Naive B cell (primary cell): Measurements from ENCODE around the gene SERPINH1. TPM values are rescaled to one million over a fixed set of nuclear protein-coding genes. Genes with fewer than 3 reads are reported as not detected.

Experiments used
- ATAC-seq, 2 donors: fragments of 150-1000 bp; cut with Tn5 transposase; 2 replicates each; pipeline ENCODE4 v1.10.0; 2021; ENCODE audit warnings: low read depth in 2 of 2, mild to moderate bottlenecking in 2 of 2, moderate library complexity in 2 of 2
- DNase-seq: peaks from one replicate; pipeline ENCODE4 v3.0.0; 2022
- H3K27ac Mint-ChIP-seq, 6 donors: one replicate each; pipeline ENCODE4 v1.8.0; 2020 to 2022; ENCODE audit warnings: mild to moderate bottlenecking in 6 of 6, mixed read lengths in 6 of 6, moderate library complexity in 5 of 6, inconsistent platforms in 2 of 6
- H3K27me3 Mint-ChIP-seq, 3 donors: one replicate each; pipeline ENCODE4 v1.8.0; 2021 to 2022; ENCODE audit warnings: mixed read lengths in 3 of 3, mild to moderate bottlenecking in 1 of 3
- H3K36me3 Mint-ChIP-seq, 2 donors: one replicate each; pipeline ENCODE4 v1.8.0; 2020 to 2022; ENCODE audit warnings: mixed read lengths in 2 of 2, inconsistent platforms in 1 of 2, mild to moderate bottlenecking in 1 of 2
- H3K4me1 Mint-ChIP-seq, 3 donors: one replicate each; pipeline ENCODE4 v1.8.0; 2020 to 2022; ENCODE audit warnings: mixed read lengths in 3 of 3, inconsistent platforms in 1 of 3, mild to moderate bottlenecking in 1 of 3, moderate library complexity in 1 of 3
- H3K4me3 Mint-ChIP-seq, 8 donors: one replicate each; pipeline ENCODE4 v1.8.0; 2020 to 2022; ENCODE audit warnings: mild to moderate bottlenecking in 8 of 8, mixed read lengths in 8 of 8, moderate library complexity in 8 of 8, inconsistent platforms in 2 of 8
- H3K9me3 Mint-ChIP-seq, 7 donors: one replicate each; pipeline ENCODE4 v1.8.0; 2020 to 2022; ENCODE audit warnings: mixed read lengths in 7 of 7, mild to moderate bottlenecking in 5 of 7, inconsistent platforms in 2 of 7, moderate library complexity in 1 of 7
- polyA plus RNA-seq, 6 donors: library from polyadenylated mRNA; unstranded; fragments of 300-500 nt; fragmentation: Illumina TruSeq; gene quantifications; one replicate each; pipeline ENCODE4 v1.2.3, GENCODE V29; 2021; ENCODE audit warnings: low read depth in 6 of 6

Gene SERPINH1
- 1 to 10 TPM in 2 of 6 donors, under 1 TPM in 3, not detected in 1; 0.40 to 1.4 (median 0.85) TPM for polyA plus RNA-seq

GRCh38 chr11:75562048-75562835, at the start of gene SERPINH1:
TSS of gene SERPINH1 (plus strand) at chr11:75562253. CDS start at chr11:75566350, 4,097 bp downstream.
- DNase-seq = peak; percentile 30
- Mint-ChIP-seq H3K4me3 (peak within 1 kb of the TSS; percentile 89 to 98 (median 96)), H3K9me3 (no peaks in the 10 kb centered on the region), H3K36me3 (no peaks in the 10 kb centered on the region), H3K4me1 (peaks cover 21 to 26% (median 25%) of the 10 kb centered on the region in 3 donors), H3K27ac (peak within 1 kb of the TSS; percentile 76 to 87 (median 78)), H3K27me3 (peaks cover 1 to 19% (median 13%) of the 10 kb centered on the region in 3 donors)
- ATAC-seq = peak; percentile 76 to 79

GRCh38 chr11:75513250-75513649, 48.8 kb upstream of the SERPINH1 start:
- DNase-seq (no peak), ATAC-seq (no peak)
- Mint-ChIP-seq H3K36me3 (no peaks in the 10 kb centered on the region), H3K9me3 (peaks cover 0 to 2% (median 0%) of the 10 kb centered on the region in 7 donors), H3K4me3 (no peak overlapping the region), H3K27me3 (no peaks in the 10 kb centered on the region), H3K27ac (no peak overlapping the region), H3K4me1 (peaks cover 22 to 67% (median 28%) of the 10 kb centered on the region in 3 donors)

- H3K27me3 Mint-ChIP-seq = no peaks in the 10 kb centered on the region
- DNase-seq (no peak), ATAC-seq (no peak)
- H3K27ac Mint-ChIP-seq = peak overlapping the region in 1 of 6 donors; percentile 44
- H3K4me3 Mint-ChIP-seq = no peak overlapping the region
- peaks cover 0 to 2% (median 0%) of the 10 kb centered on the region in 7 donors for H3K9me3 Mint-ChIP-seq
- no peaks in the 10 kb centered on the region for H3K36me3 Mint-ChIP-seq
- H3K4me1 Mint-ChIP-seq = peaks cover 12 to 69% (median 19%) of the 10 kb centered on the region in 3 donors
Measured at GRCh38 chr11:75514596-75514995, 47.5 kb upstream of the SERPINH1 start.

- H3K36me3 Mint-ChIP-seq = no peaks in the 10 kb centered on the region
- no peak overlapping the region for H3K4me3 Mint-ChIP-seq
- H3K9me3 Mint-ChIP-seq = peaks cover 0 to 2% (median 0%) of the 10 kb centered on the region in 7 donors
- H3K4me1 Mint-ChIP-seq = peaks cover 12 to 69% (median 19%) of the 10 kb centered on the region in 3 donors
- H3K27me3 Mint-ChIP-seq = peaks cover 0 to 5% (median 0%) of the 10 kb centered on the region in 3 donors
- DNase-seq (no peak), ATAC-seq (no peak)
- peak overlapping the region in 2 of 6 donors; percentile 23 to 42 for H3K27ac Mint-ChIP-seq
Measured at GRCh38 chr11:75516140-75516539, 45.9 kb upstream of the SERPINH1 start.

GRCh38 chr11:75516886-75517285, 45.2 kb upstream of the SERPINH1 start:
- Mint-ChIP-seq H3K4me3 (peak overlapping the region in 6 of 8 donors; percentile 15 to 83 (median 68)), H3K36me3 (no peaks in the 10 kb centered on the region), H3K27me3 (peaks cover 0 to 11% (median 0%) of the 10 kb centered on the region in 3 donors), H3K9me3 (peaks cover 0 to 2% (median 0%) of the 10 kb centered on the region in 7 donors), H3K27ac (peak overlapping the region in 1 of 6 donors; percentile 85), H3K4me1 (peaks cover 12 to 64% (median 19%) of the 10 kb centered on the region in 3 donors)
- no peak for DNase-seq
- no peak for ATAC-seq

- ATAC-seq = no peak
- H3K36me3 Mint-ChIP-seq = no peaks in the 10 kb centered on the region
- DNase-seq = no peak
- H3K27ac Mint-ChIP-seq = no peak overlapping the region
- H3K27me3 Mint-ChIP-seq = peaks cover 0 to 21% (median 0%) of the 10 kb centered on the region in 3 donors
- peaks cover 0 to 2% (median 0%) of the 10 kb centered on the region in 7 donors for H3K9me3 Mint-ChIP-seq
- H3K4me1 Mint-ChIP-seq = peaks cover 12 to 63% (median 19%) of the 10 kb centered on the region in 3 donors
- peak overlapping the region in 1 of 8 donors; percentile 15 for H3K4me3 Mint-ChIP-seq
Measured at GRCh38 chr11:75518204-75518549, 43.9 kb upstream of the SERPINH1 start.

- Mint-ChIP-seq H3K36me3 (no peaks in the 10 kb centered on the region), H3K27me3 (peaks cover 0 to 30% (median 3%) of the 10 kb centered on the region in 3 donors), H3K27ac (peak overlapping the region in 3 of 6 donors; percentile 43 to 60 (median 47)), H3K4me3 (no peak overlapping the region), H3K9me3 (peaks cover 0 to 2% (median 0%) of the 10 kb centered on the region in 7 donors), H3K4me1 (peaks cover 17 to 71% (median 25%) of the 10 kb centered on the region in 3 donors)
- ATAC-seq (no peak), DNase-seq (no peak)
Measured at GRCh38 chr11:75518771-75519653, 43.0 kb upstream of the SERPINH1 start.

GRCh38 chr11:75520688-75521087, 41.4 kb upstream of the SERPINH1 start:
- Mint-ChIP-seq H3K4me1 (peaks cover 27 to 63% (median 28%) of the 10 kb centered on the region in 3 donors), H3K27me3 (peaks cover 0 to 37% (median 8%) of the 10 kb centered on the region in 3 donors), H3K27ac (no peak overlapping the region), H3K9me3 (peaks cover 0 to 2% (median 0%) of the 10 kb centered on the region in 7 donors), H3K36me3 (no peaks in the 10 kb centered on the region), H3K4me3 (no peak overlapping the region)
- ATAC-seq = no peak
- DNase-seq = no peak

- DNase-seq = no peak
- no peak for ATAC-seq
- Mint-ChIP-seq H3K36me3 (no peaks in the 10 kb centered on the region), H3K27ac (peak overlapping the region in 1 of 6 donors; percentile 69), H3K27me3 (peaks cover 0 to 37% (median 8%) of the 10 kb centered on the region in 3 donors), H3K9me3 (no peaks in the 10 kb centered on the region), H3K4me3 (peak overlapping the region in 1 of 8 donors; percentile 48), H3K4me1 (peaks cover 23 to 60% (median 26%) of the 10 kb centered on the region in 3 donors)
Measured at GRCh38 chr11:75522286-75523044, 39.6 kb upstream of the SERPINH1 start.

GRCh38 chr11:75523189-75523588, 38.9 kb upstream of the SERPINH1 start:
- DNase-seq (no peak), ATAC-seq (no peak)
- no peaks in the 10 kb centered on the region for H3K9me3 Mint-ChIP-seq
- peaks cover 0 to 37% (median 8%) of the 10 kb centered on the region in 3 donors for H3K27me3 Mint-ChIP-seq
- no peaks in the 10 kb centered on the region for H3K36me3 Mint-ChIP-seq
- peaks cover 17 to 57% (median 23%) of the 10 kb centered on the region in 3 donors for H3K4me1 Mint-ChIP-seq
- peak overlapping the region in 1 of 6 donors; percentile 47 for H3K27ac Mint-ChIP-seq
- peak overlapping the region in 4 of 8 donors; percentile 25 to 93 (median 68) for H3K4me3 Mint-ChIP-seq

GRCh38 chr11:75523811-75524664, 38.0 kb upstream of the SERPINH1 start:
- no peaks in the 10 kb centered on the region for H3K9me3 Mint-ChIP-seq
- H3K4me1 Mint-ChIP-seq = peaks cover 23 to 52% (median 25%) of the 10 kb centered on the region in 3 donors
- DNase-seq (no peak), ATAC-seq (no peak)
- H3K4me3 Mint-ChIP-seq = peak overlapping the region; percentile 68 to 93 (median 86)
- H3K27me3 Mint-ChIP-seq = peaks cover 0 to 37% (median 8%) of the 10 kb centered on the region in 3 donors
- peak overlapping the region in 2 of 6 donors; percentile 13 to 66 for H3K27ac Mint-ChIP-seq
- no peaks in the 10 kb centered on the region for H3K36me3 Mint-ChIP-seq
